Measurements from ENCODE around the gene RCBTB1.

DNA sequence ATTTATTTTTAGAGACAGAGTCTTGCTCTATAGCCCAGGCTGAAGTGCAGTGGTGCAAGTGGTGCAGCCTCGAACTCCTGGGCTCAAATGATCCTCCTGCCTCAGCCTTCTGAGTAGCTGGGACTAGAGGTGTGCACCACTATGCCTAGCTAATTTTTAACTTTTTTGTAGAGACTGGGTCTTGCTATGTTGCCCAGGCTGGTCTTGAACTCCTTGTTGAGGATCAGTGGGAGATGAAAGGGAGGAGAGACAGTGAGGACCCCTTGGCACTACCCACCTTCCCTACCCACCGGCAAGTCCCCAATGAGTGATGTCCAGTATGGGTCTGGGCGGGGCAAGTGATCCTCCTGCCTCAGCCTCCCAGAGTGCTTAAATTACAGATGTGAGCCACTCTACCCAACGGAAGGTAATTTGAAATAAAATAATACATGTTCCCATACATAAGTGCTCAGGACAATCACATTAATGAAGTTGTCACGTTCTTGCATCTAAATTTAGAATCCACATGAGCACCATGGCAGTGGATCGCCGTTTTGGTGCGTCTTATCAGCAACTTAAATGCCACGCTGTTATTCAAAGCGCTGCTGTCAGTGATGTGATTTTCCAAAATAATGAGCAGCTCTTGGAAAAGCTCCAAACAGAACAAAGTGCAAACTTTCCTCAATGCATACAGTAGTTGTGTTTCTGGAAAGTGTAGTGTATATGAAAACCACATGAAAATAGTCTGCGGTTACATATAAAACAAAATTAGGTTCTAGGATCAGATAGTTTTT, 37.0 kb upstream of the RCBTB1 start:
- TF ChIP-seq, protein P1, sequence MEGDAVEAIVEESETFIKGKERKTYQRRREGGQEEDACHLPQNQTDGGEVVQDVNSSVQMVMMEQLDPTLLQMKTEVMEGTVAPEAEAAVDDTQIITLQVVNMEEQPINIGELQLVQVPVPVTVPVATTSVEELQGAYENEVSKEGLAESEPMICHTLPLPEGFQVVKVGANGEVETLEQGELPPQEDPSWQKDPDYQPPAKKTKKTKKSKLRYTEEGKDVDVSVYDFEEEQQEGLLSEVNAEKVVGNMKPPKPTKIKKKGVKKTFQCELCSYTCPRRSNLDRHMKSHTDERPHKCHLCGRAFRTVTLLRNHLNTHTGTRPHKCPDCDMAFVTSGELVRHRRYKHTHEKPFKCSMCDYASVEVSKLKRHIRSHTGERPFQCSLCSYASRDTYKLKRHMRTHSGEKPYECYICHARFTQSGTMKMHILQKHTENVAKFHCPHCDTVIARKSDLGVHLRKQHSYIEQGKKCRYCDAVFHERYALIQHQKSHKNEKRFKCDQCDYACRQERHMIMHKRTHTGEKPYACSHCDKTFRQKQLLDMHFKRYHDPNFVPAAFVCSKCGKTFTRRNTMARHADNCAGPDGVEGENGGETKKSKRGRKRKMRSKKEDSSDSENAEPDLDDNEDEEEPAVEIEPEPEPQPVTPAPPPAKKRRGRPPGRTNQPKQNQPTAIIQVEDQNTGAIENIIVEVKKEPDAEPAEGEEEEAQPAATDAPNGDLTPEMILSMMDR (IDR thresholded peaks at IDR 0.05; ENCODE audit: insufficient read depth, low read depth, low read length), result no peak
- no peak for TF ChIP-seq EZH2 (IDR thresholded peaks at IDR 0.05; ENCODE audit: insufficient read depth, low read length)

All from astrocyte (in vitro differentiated cells and primary cell).